NCI-H2081 (cell line): ENCODE data around the gene HOTAIR.

Experiments used
- DNase-seq, 2 experiments: peaks; one replicate each; lab custom pipeline; 2025; lab: John Stamatoyannopoulos, UW

The HOTAIR gene

GRCh38 chr12:53948650-53949593 is 25.8 kb downstream of the HOTAIR start:
- no peak for DNase-seq

- DNase-seq, result no peak
These were observed 27.0 kb downstream of the HOTAIR start for GRCh38 chr12:53947743-53948142.

DNA sequence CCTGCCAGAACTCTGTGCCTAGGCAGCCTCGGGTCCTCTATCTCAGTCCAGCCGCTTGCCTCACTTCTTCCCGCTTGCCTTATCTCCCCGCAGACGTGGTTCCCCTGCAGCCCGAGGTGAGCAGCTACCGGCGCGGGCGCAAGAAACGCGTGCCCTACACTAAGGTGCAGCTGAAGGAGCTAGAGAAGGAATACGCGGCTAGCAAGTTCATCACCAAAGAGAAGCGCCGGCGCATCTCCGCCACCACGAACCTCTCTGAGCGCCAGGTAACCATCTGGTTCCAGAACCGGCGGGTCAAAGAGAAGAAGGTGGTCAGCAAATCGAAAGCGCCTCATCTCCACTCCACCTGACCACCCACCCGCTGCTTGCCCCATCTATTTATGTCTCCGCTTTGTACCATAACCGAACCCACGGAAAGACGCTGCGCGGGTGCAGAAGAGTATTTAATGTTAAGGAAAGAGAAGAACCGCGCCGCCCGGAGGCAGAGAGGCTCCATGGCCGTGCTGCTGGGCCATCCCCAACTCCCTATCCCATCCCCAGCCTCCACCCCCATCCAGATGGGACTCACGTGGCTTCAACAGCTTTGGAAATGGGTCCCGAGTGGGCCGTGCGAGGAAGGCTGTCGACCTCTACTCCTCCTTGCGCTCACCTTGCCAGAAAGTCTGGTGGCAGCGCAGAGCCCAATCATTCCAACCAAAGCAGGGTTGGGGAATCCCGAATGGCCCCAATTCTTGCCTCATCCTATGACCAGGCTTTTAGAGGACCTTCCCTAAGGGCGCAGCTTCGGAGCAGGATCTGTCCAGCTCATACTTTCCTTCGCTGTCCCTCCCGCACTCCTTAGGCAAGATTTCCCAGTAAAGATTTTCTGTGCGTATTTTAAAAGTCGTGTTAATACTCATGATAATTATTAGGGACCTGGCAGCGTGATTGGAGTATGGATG is 29.6 kb downstream of the HOTAIR start:
- no peak for DNase-seq

- no peak for DNase-seq
These were observed 30.5 kb downstream of the HOTAIR start for GRCh38 chr12:53944209-53944608.

- no peak for DNase-seq
These were observed 32.2 kb downstream of the HOTAIR start for GRCh38 chr12:53942467-53942997.

GRCh38 chr12:53941750-53942149 is 33.0 kb downstream of the HOTAIR start:
- no peak for DNase-seq

- no peak for DNase-seq
These were observed 33.6 kb downstream of the HOTAIR start for GRCh38 chr12:53941187-53941586.

DNA sequence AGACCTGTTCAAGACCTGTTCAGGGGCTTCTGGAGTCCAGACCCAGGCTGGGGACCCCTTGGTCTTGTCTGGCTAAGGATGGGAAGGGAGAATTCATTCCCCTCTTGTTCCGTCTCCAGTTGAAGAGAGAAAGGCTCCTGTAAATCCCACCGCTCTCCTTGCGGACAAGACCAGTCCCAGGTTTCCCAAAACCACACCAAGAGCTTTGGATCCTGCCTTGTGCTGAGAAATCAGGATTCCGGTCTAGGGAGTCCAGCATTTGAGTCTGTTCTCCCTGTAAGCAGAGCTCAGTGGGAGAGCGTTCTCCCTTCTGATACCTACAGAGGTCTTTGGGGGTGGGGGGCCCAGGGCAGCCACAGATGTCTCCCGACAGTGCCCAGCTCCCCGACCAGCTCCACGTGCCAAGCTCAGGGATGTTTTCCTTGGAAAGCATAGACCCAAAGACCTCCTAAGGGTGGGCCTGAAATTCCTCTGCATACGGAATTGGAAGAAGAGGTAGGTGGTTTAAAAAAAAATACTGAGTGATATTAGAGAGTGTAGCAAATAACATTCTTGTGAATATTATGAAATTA is 34.2 kb downstream of the HOTAIR start:
- no peak for DNase-seq

DNA sequence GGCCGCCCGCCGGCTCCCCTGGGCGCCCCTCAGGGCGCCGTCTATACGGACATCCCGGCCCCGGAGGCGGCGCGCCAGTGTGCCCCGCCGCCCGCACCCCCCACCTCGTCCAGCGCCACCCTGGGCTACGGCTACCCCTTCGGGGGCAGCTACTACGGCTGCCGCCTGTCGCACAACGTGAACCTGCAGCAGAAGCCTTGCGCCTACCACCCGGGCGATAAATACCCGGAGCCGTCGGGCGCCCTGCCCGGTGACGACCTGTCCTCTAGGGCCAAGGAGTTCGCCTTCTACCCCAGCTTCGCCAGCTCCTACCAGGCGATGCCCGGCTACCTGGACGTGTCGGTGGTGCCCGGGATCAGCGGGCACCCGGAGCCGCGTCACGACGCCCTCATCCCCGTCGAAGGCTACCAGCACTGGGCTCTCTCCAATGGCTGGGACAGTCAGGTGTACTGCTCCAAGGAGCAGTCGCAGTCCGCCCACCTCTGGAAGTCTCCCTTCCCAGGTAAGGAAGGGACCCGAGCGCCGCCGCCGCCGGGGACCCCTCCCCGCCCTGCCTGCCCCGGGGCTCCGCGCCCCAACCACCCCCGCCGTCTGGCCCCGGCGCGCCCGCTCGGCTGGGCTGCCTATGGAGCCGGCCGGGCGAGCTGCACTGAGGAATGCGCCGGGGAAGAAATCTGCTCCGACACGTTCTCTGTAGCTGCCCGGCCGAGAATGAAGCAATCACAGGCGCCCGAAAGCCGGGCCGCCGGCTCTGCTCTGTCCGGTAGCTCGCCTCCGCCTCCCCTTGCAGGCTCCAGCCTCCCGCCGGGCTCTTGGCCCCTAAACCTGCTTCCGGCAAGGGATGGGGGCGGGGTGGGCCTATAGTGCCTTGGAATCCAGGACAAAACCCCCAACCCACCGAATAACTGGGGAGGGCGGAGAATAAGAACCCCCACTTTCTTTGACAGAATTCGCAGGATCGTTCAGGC is 35.3 kb downstream of the HOTAIR start:
- no peak for DNase-seq

GRCh38 chr12:53938326-53939140 is 36.2 kb downstream of the HOTAIR start, which contains the start of gene HOXC13:
Gene HOXC13, plus strand, starts transcription at chr12:53938831. Its CDS starts 76 bp downstream, at chr12:53938907.
- peak; percentile 85 to 88 for DNase-seq

DNA sequence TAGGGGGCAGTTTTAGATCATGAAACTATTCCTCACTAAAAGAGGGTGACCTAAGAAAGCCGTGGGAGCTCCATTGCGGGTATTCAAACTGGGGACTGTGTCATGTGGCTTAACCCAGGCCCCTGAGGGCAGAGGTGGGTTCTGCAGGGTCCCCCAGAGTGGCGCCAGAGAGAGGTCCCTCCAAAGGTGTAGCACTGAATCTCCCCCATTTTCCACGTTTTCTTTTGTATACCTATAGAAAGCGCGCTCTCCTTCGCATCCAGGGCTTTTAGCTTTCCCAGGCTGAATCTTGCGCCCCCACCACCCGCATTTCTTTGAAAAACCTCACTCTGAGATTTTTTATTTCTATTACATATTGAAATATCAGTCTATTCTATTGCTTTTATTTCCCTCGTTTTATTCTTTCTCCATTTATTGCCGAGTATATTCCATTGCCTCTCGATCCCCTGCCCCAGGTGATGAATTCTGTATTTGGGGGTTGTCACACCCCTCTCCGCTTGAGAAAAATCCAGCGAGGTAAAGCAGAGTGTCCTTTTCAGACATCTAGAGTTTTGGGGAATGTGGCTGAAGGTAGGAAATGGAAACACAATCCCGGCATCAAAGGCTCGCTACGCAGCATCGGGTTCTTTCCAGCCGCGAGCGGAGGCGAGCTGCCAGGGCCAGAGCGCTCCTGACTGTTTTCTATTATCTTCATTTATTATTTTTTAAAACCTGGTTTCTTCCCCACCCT is 37.0 kb downstream of the HOTAIR start:
- no peak for DNase-seq

DNA sequence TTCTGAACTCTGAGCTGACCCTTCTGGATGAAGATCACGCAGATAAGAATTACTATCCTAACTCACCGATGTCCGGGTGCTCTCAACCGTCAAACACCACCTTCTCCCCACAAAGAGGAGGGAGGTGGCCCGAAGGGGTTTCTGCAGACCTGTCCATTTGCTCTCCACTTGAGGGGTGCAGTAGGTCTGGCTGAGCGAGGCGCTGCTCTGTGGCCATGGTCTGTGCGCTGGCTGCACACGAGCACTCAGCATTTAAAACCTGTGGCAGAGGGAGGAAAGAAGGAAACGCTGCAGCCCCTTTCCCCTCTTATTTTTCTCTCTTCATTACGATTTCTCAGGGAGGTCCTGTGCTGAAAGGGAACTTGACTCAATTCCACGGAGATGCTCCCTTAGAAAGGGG is 37.7 kb downstream of the HOTAIR start:
- DNase-seq, result no peak

- DNase-seq, result no peak
These were observed 39.1 kb downstream of the HOTAIR start for GRCh38 chr12:53935383-53936341.

GRCh38 chr12:53932915-53933314 is 41.8 kb downstream of the HOTAIR start:
- DNase-seq, result no peak

GRCh38 chr12:53931844-53932581 is 42.7 kb downstream of the HOTAIR start:
- no peak for DNase-seq

DNA sequence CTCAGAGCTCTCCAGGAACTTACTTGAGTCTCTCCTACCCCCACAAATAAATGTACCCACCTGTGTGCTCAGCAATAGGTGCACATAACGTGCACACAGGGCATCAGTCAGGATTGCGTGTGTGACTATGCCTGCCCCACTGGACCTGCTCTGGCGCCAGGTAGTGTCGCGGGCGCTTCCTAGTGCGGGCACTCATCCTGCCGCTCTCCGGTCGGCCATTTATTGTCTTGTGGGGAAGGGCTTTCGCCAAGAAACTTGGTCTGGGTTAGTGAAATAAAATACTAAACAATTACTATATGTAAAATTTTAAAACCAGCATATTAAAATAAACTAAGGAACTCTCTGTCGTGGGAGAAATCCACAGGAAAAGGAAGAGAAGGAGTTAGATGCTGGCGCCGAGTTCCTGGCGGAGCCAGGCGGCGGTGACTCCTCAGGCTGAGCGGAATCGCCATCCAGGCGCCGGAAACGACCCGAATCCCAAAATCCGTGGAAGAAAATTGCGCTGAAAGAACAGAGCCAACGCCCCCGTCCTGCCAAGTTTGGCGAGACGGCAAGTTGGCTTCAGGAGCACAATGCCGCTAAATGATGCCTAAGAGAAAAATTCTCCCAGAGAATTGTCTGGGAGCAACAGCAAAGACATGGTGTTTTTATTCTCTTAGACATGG is 44.0 kb downstream of the HOTAIR start:
- DNase-seq, result no peak

DNA sequence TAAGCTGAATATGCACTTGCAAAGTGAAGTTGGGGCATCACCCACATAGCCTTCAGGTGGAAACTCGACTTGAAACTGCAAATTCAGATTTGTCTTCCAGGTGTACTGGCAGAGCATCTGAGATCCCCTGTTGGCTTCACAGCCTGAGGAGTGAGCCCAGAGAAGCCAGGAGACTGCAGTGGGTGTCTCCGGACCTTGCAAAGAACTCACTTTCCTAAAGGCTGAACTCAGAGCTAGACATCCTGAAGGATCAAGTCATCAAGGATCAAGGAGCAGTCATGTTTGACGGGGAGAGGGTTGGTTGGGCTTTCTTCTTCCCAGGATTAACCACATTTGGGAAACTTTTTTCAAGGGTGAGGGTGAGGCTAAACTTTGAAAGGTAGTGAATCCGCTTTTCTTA is 45.2 kb downstream of the HOTAIR start:
- DNase-seq, result no peak
